SU-DHL-6 (cell line): ENCODE data around the gene ABCC2.

Source experiments
- EZH2phosphoT487 ChIP-seq: fragments of 200-600 bp; sonication (generic), shearing (Covaris generic); conservative IDR thresholded peaks from 2 replicates; pipeline ENCODE4 v1.6.1; 2018; ENCODE audit warnings: mild to moderate bottlenecking, antibody characterized with exemption, low read length, moderate library complexity, mixed read lengths
- TF ChIP-seq, protein P1 (sequence below): fragments of 200-600 bp; sonication (generic); IDR thresholded peaks from one replicate; pipeline ENCODE4 v1.5.1; 2017; ENCODE audit warnings: antibody characterized with exemption, mild to moderate bottlenecking, low read length, moderate library complexity; ENCODE audit not compliant: insufficient read depth, poor library complexity, severe bottlenecking

DNA sequence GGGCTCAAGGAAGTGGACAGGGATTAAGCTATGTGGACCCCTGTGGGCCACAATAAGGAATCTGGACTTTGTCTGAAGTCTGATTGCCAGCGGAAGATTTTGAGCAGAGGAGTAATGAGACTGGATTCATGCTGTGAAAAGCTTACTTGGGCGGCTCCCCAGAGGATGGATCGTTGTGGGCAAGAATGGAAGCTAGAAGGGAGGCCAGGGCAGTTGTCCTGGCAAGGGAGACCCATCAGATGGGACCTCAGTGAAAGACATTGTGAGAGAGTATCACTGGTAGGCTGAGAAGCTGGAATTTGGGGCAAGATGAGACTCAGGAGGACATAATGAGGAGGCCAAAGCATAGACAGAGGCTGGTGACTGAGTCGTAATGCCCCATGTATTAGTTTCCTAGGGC is 15.6 kb downstream of the ABCC2 start:
- TF ChIP-seq, protein P1, sequence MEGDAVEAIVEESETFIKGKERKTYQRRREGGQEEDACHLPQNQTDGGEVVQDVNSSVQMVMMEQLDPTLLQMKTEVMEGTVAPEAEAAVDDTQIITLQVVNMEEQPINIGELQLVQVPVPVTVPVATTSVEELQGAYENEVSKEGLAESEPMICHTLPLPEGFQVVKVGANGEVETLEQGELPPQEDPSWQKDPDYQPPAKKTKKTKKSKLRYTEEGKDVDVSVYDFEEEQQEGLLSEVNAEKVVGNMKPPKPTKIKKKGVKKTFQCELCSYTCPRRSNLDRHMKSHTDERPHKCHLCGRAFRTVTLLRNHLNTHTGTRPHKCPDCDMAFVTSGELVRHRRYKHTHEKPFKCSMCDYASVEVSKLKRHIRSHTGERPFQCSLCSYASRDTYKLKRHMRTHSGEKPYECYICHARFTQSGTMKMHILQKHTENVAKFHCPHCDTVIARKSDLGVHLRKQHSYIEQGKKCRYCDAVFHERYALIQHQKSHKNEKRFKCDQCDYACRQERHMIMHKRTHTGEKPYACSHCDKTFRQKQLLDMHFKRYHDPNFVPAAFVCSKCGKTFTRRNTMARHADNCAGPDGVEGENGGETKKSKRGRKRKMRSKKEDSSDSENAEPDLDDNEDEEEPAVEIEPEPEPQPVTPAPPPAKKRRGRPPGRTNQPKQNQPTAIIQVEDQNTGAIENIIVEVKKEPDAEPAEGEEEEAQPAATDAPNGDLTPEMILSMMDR, result no peak
- TF ChIP-seq EZH2phosphoT487, result no peak
